Coronary artery (tissue), 2 donors: ENCODE results near the gene HYDIN.

Experiments
- DNase-seq: peaks from one replicate; pipeline ENCODE4 v3.0.0-alpha.2; 2017; ENCODE audit warnings: low spot score
- H3K27ac ChIP-seq, 2 donors: fragments of 200-600 bp; sonication (generic); one replicate each; pipeline ENCODE4 v1.5.1; 2016 to 2019
- H3K4me3 ChIP-seq: fragments of 200-600 bp; sonication (generic); 2 replicates; pipeline ENCODE4 v1.5.1; 2016; ENCODE audit warnings: mild to moderate bottlenecking, moderate library complexity
- TF ChIP-seq, protein P1 (sequence below): fragments of 200-600 bp; sonication (generic); IDR thresholded peaks from one replicate; pipeline ENCODE4 v1.5.1; 2019; ENCODE audit warnings: antibody characterized with exemption

HYDIN gene

DNA sequence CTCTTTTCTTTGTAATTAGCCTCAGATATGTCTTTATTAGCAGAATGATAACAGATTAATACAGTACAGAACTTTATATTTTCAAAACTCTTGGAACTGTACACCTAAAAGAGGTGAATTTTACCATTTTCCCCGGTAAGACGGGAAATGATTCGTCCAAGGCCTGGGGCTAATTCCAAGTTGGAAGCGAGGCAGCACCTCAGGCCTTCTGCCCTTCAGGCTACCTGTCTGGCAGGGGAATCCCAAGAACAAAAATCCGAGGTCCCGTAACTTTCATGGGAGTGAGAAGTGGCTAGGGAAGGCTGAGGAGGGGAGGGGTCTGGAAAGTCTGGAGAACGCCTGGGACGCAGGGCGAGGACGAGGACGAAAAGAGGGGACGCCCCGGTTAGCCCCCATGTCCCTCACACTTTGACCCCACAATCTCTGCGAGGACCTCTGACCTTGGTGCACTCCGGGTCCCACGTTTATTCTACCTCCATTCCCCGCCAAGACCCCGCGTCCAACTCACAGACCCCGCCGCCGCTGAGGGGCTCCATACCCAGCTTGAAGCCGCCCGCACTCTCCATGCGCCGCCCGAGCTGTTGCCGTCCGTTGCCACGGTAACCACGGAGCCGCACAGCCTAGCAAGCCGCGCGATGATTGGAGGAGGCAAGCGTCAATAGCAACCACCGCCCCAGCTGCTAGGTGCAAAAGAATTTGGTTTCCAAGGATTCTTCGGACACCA lies at the start of gene HYDIN:
TSS of gene HYDIN (minus strand) at position 601 of the 724 bp plus-strand sequence. CDS start 43,827 bp downstream, outside the sequence.
- Histone ChIP-seq H3K27ac (no peak within 1 kb of the TSS), H3K4me3 (no peak within 1 kb of the TSS)
- no peak for DNase-seq
- TF ChIP-seq, protein P1, sequence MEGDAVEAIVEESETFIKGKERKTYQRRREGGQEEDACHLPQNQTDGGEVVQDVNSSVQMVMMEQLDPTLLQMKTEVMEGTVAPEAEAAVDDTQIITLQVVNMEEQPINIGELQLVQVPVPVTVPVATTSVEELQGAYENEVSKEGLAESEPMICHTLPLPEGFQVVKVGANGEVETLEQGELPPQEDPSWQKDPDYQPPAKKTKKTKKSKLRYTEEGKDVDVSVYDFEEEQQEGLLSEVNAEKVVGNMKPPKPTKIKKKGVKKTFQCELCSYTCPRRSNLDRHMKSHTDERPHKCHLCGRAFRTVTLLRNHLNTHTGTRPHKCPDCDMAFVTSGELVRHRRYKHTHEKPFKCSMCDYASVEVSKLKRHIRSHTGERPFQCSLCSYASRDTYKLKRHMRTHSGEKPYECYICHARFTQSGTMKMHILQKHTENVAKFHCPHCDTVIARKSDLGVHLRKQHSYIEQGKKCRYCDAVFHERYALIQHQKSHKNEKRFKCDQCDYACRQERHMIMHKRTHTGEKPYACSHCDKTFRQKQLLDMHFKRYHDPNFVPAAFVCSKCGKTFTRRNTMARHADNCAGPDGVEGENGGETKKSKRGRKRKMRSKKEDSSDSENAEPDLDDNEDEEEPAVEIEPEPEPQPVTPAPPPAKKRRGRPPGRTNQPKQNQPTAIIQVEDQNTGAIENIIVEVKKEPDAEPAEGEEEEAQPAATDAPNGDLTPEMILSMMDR: no peak

DNA sequence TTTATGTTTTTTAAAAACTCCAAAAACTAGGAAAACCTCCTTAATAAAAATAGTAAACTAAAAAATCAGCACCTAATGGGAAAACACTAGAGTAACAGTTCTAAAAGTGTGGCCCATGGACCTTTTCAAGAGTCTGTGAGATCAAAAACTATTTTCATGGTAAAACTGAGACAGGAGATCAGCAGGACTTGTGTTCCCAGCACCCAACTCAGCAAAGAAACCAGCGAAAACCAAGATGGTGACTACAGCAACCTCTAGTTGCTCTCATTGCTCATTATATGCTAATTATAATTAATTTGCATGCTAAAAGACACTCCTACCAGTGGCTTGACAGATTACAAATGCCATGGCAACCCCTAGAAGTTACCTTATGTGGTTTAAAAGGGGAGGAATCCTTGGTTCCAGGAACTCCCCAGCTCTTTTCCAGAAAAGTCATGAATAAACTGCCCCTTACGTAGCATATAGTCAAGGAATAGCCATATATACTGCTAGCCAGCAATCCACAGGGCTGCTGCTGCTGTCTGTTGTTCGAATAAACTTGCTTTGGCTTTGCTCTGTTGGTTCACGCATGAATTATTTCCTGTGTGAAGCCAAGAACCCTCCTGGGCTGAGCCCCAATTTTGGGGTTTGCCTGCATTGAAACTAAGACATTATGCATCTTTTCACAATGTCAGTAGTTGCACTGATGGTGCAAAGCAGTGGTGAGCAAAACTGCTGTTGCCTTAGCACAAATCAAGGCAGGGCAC lies 46.2 kb upstream of the HYDIN start:
- DNase-seq: no peak

DNA sequence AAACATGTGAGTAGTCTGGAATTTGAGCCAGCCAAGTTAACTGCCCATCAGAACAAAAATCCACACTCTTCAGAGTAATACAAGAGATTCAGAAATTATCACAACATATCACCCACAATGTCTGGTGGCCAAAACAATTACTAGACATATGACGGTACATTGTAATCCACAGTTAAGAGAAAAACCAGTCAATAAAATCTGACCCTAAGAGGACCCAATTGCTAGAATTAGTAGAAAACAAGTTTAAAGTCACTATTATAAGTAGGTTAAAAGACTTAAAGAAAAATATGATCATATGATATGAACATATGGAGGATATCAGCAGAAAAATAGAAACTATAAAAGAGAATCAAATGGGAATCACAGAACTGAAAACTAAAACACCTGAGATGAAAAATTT lies 42.9 kb upstream of the HYDIN start:
- DNase-seq: no peak
- H3K27ac ChIP-seq: no peak overlapping the region
- TF ChIP-seq, protein P1: no peak
- H3K4me3 ChIP-seq: no peak overlapping the region

More for the DNA sequence above, 46.2 kb upstream of the HYDIN start:
- H3K27ac ChIP-seq: no peak overlapping the region
- TF ChIP-seq, protein P1: no peak
- no peak overlapping the region for H3K4me3 ChIP-seq

DNA sequence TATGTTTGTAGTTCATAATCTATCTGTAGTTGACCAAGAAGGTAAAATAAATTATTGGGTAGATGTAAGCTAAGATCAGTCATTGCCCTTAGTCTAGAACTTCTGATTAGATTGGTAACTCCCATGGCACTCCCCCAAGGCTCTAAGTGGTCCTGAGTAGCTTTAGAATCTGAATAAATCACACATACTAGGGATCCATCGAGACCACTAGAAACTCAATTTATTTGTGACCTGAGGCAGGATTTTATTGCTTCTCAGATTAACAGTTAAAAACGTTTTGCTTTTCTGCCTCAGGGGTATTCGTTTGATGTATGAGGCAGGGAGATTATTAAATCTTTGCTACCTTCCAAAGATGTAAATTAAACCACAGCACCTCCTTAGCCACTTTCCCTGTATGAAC lies 33.8 kb upstream of the HYDIN start:
- DNase-seq: no peak
- Histone ChIP-seq H3K27ac (no peak overlapping the region), H3K4me3 (no peak overlapping the region)
- TF ChIP-seq, protein P1: no peak

DNA sequence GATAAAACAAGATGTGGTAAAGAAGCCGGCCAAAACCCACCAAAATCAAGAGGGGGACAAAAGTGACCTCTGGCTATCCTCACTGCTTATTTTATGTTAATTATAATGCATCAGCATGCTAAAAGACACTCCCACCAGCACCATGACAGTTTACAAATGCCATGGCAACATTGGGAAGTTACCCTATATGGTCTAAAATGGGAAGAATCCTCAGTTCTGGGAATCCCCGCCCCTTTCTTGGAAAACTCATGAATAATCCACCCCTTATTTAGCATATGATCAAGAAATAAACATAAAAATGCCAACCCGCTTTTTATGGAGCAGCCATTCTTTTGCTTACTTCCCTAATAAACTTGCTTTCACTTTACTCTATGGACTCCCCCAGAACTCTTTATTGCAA lies 33.1 kb upstream of the HYDIN start:
- Histone ChIP-seq H3K4me3 (no peak overlapping the region), H3K27ac (no peak overlapping the region)
- no peak for DNase-seq
- TF ChIP-seq, protein P1: no peak

DNA sequence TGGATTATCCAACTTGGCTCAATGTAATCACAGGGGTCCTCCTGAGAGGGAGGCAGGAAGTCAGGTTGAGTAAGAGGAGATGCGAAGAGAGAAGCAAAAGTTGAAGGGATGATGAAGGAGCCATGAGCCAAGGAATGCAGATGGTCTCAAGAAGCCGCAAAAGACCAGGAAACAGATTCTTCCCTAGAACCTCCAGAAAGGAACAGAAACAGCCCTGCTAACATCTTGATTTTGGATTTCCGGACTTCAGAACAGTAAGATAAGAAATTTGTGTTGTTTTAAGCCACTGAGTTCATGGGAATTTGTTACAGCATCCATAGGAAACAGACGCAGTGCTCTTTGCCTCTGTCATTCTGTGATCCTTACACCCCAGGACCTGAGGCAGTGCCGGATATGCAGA lies 31.9 kb upstream of the HYDIN start:
- TF ChIP-seq, protein P1: no peak
- no peak for DNase-seq
- no peak overlapping the region for H3K27ac ChIP-seq
- H3K4me3 ChIP-seq: no peak overlapping the region

DNA sequence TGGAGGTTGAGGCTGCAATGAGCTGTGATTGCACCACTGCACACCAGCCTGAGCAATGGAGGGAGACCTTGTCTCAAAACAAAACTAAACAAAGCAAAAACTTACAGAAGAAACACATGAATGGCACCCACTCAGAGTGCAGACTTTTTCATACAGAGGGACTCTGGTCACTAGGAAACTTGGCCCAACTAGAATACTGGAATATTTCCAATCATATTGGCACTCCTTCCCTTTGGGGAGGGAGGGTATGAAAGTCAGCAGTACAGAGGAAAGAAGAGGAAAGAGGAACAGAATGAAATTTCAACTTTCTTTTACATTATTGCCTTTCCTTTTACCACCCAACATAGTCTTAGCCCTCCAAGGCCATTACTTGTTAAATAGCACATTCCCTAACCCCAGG lies 30.5 kb upstream of the HYDIN start:
- Histone ChIP-seq H3K27ac (no peak overlapping the region), H3K4me3 (no peak overlapping the region)
- DNase-seq: no peak
- TF ChIP-seq, protein P1: no peak
